ENCODE measurements around the gene CEP68. TPM values are rescaled to one million over a fixed set of nuclear protein-coding genes. Genes with fewer than 3 reads are reported as not detected.
A peak's percentile ranks its signal among the peaks of the same experiment; 100 is the strongest.

CEP68 gene
- total RNA-seq, 4 donors from 2014 or later = 21.6 to 40.4 (median 25.2) TPM

DNA sequence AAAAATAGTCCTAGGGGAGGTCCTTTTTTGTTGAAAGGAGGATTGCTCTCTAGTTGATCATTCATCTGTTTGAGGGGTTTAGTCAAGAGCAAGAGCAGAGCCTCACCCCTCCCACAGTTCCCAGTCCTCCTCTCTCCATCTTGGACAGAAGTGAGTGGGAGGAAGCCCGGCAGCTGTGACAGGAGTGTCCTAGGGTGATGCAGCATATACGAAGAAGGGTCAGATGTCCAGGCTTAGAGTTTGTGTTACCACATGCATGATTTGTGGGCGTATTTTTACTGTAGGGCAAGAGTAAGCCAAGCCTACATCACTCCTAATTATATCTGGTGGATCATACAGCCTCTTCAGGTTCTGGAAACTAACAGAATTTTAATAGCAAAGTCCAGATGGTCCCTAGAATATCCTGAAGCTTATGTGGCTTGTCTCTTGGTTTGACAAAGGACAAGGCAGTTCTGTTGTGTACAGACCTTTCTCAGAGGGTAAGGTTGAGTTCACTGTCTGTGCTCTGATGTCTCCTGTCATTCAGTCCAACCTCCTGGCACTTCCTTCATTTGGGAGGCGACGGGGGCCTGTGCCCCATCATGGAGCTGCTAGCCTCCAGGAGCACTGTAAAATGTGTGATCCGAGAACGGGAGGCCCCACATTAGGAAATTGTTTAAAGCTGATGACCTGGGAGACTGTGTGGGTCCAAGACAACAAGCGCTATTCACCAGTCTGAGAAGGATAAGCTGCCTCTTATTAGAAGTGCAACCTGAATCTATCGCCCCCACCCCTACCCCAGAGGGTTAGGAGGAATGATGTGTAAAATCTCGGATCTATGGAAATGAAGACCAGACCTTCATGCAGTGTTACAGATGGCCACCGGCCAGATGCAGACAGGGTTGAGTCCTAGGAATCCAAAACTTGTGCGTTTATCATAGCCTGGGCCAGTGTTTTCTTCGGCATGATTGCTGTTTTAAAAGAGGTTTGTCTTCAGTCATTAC is 6.9 kb downstream of the CEP68 start:
- H3K4me1 ChIP-seq = peaks cover 0 to 76% (median 24%) of the 10 kb centered on the region in 4 donors
- H3K9me3 ChIP-seq = no peaks in the 10 kb centered on the region
- H3K27me3 ChIP-seq = no peaks in the 10 kb centered on the region
- TF ChIP-seq POLR2A (IDR thresholded peaks at IDR 0.05) = no peak
- DNase-seq (ENCODE audit: low spot score in 2 of 2) = no peak
- H3K36me3 ChIP-seq = no peaks in the 10 kb centered on the region
- WGBS, 2 donors = 43 to 47% methylated on average over 13 of the region's 13 CpGs
- peak overlapping the region in 2 of 4 donors; percentile 8 to 34 for H3K27ac ChIP-seq
- no peak overlapping the region for H3K4me3 ChIP-seq

DNA sequence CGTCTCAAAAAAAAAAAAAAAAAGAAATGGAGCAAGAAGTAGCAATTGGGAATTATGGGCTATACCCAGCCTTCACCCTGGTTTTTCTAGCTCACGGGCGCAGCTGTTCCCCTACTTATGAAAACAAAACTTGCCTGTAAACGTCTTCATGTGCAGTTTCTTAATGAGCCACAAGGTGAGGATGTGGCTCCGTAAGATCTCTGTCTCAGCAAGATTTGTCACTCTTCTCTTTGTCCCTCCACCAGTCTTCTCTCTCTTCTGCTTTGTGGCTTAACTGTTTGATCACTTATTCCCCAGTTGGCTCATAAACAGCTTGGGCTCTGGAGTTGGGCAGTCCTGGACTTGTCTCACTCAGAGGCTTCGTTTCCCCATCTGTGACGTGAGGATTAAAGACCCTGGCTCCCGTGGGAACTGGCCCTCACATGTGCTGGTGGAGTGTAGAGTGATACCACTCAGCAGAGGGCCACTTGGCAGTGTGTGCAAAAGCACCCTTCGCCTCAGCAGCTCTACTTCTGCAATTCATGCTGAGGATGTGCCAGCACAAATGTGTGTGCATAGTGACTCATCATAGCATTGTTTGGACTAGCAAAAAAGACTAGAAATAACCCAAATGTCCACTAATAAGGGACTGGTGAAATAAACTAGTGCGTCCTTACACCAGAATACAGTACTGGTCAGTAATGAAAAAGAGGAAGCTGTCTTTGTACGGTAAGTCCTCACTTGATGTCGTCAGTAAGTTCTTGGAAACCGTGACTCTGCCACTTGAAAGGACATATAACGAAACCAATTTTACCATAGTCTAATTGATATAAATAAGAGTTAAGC is 8.7 kb downstream of the CEP68 start:
- H3K9me3 ChIP-seq = no peaks in the 10 kb centered on the region
- whole genome bisulfite sequencing, 2 donors = 33 to 41% methylated on average over 14 of the region's 14 CpGs
- H3K4me1 ChIP-seq = peaks cover 0 to 91% (median 32%) of the 10 kb centered on the region in 4 donors
- no peak overlapping the region for H3K4me3 ChIP-seq
- peak overlapping the region in 3 of 4 donors; percentile 48 to 68 (median 67) for H3K27ac ChIP-seq
- H3K36me3 ChIP-seq = peaks cover 0 to 8% (median 0%) of the 10 kb centered on the region in 3 donors
- no peaks in the 10 kb centered on the region for H3K27me3 ChIP-seq
- DNase-seq (ENCODE audit: low spot score in 2 of 2) = peak; percentile 26 to 70
- TF ChIP-seq CTCF (IDR thresholded peaks at IDR 0.05) (peak; percentile 43 to 84 (median 77)), POLR2A (IDR thresholded peaks at IDR 0.05) (no peak), EP300 (IDR thresholded peaks at IDR 0.05) (peak in 1 of 2 donors; percentile 79)

DNA sequence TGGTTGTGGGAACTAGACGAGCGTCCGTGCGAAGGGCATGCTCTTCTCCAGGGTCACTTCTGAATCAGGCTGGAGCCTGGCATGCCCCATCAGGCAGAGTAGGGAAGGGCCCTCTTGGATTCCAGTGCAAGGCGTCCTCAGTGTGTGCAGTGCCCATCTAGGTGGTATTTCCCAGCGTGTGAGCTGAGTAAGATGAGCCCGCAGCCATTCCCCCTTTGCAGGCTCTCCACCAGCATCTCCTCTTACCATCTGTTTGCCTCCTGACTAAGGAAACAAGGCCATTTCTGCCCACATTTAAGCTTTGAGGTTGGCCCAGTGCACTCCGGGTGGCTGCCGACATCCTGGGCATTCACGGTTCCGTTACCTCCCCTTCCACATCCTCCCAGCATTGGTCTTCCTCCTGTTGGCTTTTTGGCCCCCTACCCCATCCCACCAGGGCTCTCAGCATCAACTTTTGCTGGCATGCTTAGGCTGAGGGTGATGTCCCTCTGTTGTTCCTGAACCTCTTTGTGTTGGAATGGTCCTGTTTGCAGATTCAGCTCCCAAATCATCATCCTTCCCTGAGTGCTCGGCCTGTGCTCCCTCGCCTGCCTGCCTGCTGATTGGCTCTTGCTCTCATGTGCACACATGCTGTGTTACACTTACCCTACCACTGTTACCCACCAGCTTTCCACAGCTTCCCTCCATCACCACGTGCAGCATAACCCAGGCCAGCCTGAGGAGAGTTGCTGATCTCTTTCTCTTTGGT is 11.8 kb downstream of the CEP68 start:
- Histone ChIP-seq H3K27me3 (no peaks in the 10 kb centered on the region), H3K27ac (no peak overlapping the region), H3K9me3 (no peaks in the 10 kb centered on the region), H3K36me3 (peaks cover 5 to 38% (median 6%) of the 10 kb centered on the region in 3 donors), H3K4me3 (no peak overlapping the region), H3K4me1 (peaks cover 0 to 80% (median 38%) of the 10 kb centered on the region in 4 donors)
- TF ChIP-seq CTCF (IDR thresholded peaks at IDR 0.05) = no peak
- TF ChIP-seq POLR2A (IDR thresholded peaks at IDR 0.05) = no peak
- TF ChIP-seq EP300 (IDR thresholded peaks at IDR 0.05) = no peak
- no peak for DNase-seq (ENCODE audit: low spot score in 2 of 2)
- 76 to 83% methylated on average over 14 of the region's 14 CpGs for WGBS, 2 donors

GRCh38 chr2:65069439-65069824 is 13.2 kb downstream of the CEP68 start:
- no peak for TF ChIP-seq CTCF (IDR thresholded peaks at IDR 0.05)
- TF ChIP-seq POLR2A (IDR thresholded peaks at IDR 0.05) = no peak
- TF ChIP-seq EP300 (IDR thresholded peaks at IDR 0.05) = no peak
- H3K9me3 ChIP-seq = no peaks in the 10 kb centered on the region
- DNase-seq (ENCODE audit: low spot score in 2 of 2) = no peak
- H3K36me3 ChIP-seq = peaks cover 8 to 52% (median 9%) of the 10 kb centered on the region in 3 donors
- 84 to 98% methylated on average over 5 to 6 of the region's 6 CpGs for WGBS, 2 donors
- H3K27me3 ChIP-seq = no peaks in the 10 kb centered on the region
- H3K4me3 ChIP-seq = no peak overlapping the region
- H3K4me1 ChIP-seq = peaks cover 0 to 74% (median 29%) of the 10 kb centered on the region in 4 donors
- peak overlapping the region; percentile 42 to 81 (median 54) for H3K27ac ChIP-seq

Measured in tibial nerve (tissue), 4 donors.